ENCODE results near the gene RS1. TPM values are rescaled to one million over a fixed set of nuclear protein-coding genes. Genes with fewer than 3 reads are reported as not detected.

The RS1 gene
- total and polyA plus RNA-seq, 2 of the 4 experiments (the other 2 are of a cell fraction): not detected

DNA sequence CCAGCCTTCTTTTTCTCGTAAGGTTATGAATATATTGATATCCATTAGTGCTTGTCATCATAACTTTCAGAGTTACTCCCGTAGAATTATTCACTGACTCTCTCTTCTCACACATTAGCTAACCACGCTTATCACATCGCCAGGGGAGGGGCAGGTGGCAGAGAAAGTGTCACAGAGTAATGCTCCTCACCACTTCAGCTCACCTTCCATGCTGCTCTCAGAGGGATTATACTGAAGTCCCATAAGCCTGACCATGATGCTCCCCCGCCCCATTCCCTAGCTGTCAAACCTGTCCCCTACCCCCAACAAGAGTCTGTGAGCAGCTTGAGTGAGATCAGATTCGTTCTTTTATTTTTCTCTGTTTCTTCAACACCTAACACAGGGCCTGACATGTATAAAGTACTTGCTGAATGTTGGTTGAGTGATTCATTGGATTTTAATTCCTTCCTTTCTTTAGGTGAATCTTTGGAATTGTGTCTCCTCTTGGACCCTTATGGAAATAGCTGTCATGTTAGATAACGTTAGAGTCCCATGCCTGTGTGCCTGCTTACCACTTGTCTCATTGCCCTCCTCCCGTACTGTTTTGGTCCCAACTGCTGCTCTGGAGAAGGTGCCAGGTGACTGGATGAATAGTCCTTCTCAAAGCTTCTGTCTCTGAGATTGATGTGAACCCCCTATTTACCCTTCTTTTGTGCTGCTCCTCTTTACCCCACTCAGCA, 55.1 kb downstream of the RS1 start:
- Histone ChIP-seq H3K4ac (ENCODE audit: low read depth, low read length) (peak overlapping the region; percentile 20; the same call in 1 of the 2 replicates), H3K27ac (ENCODE audit: insufficient read depth, low read length) (no peak overlapping the region), H3K9me3 (ENCODE audit: control insufficient read depth, insufficient read depth, low read length) (no peaks in the 10 kb centered on the region), H2BK15ac (ENCODE audit: low read depth, low read length) (0 out of 3 replicates have a peak overlapping the region, but pooled peaks have one; percentile 49), H2AK9ac (replicated peaks; ENCODE audit: low read depth, low read length, poor library complexity) (no peak overlapping the region), H2AFZ (replicated peaks; ENCODE audit: low read length, poor library complexity) (no peak overlapping the region), H3K18ac (ENCODE audit: low read depth, low read length) (no peak overlapping the region), H2BK120ac (ENCODE audit: low read depth, low read length) (no peak overlapping the region), H4K20me1 (ENCODE audit: insufficient read depth, low read length) (no peaks in the 10 kb centered on the region), H4K8ac (ENCODE audit: low read depth in 2 of 2, low read length in 2 of 2) (no peak overlapping the region), H3K14ac (replicated peaks; ENCODE audit: low read depth, low read length) (no peak overlapping the region), H3K23ac (ENCODE audit: low read depth, low read length) (no peak overlapping the region), H2BK5ac (ENCODE audit: low read depth, low read length, poor library complexity, severe bottlenecking) (no peak overlapping the region), H4K5ac (ENCODE audit: low read depth, low read length) (no peak overlapping the region), H3K4me2 (ENCODE audit: low read depth, low read length) (no peak overlapping the region), H4K91ac (ENCODE audit: insufficient read depth, low read depth, low read length) (no peak overlapping the region; the same call in 1 of the 2 replicates), H3K56ac (ENCODE audit: extremely low read depth, insufficient read depth, low read length) (no peak overlapping the region), H3K36me3 (ENCODE audit: control insufficient read depth, insufficient read depth, low read length) (0 out of 2 replicates have a peak, but pooled peaks cover 2% of the 10 kb centered on the region), H2BK20ac (ENCODE audit: low read depth, low read length) (no peak overlapping the region), H3K4me3 (ENCODE audit: insufficient read depth, low read depth, low read length) (no peak overlapping the region), H3K4me1 (ENCODE audit: control insufficient read depth, insufficient read depth, low read length) (peaks cover 2% of the 10 kb centered on the region), H3K79me1 (ENCODE audit: low read depth in 1 of 2, low read length in 2 of 2) (no peaks in the 10 kb centered on the region), H3K27me3 (ENCODE audit: control insufficient read depth, insufficient read depth, low read length) (no peaks in the 10 kb centered on the region), H3K9me1 (ENCODE audit: insufficient read depth, low read length) (no peaks in the 10 kb centered on the region), H2AK5ac (ENCODE audit: low read depth, low read length) (peak overlapping the region; percentile 80), H3K9ac (ENCODE audit: low read depth, low read length) (no peak overlapping the region)
- DNase-seq (no peak), ATAC-seq (ENCODE audit: low read depth) (no peak)
- CTCF ChIA-PET: no interaction called here
- in situ Hi-C loops (cut with MboI; ENCODE audit: low sequenced_read_pairs): no loop called here
- intact Hi-C loops (cut with micrococcal nuclease): loop anchor here (1.0 kb wide), 1 partner anchor 195 kb away; no protein-coding TSS in a partner anchor
- WGBS, 2 experiments (ENCODE audit: extremely low coverage in 2 of 2, insufficient read length in 1 of 2): no CpG with 5 or more reads among the region's 8 CpGs
- no peak for TF ChIP-seq CHD1 (IDR thresholded peaks at IDR 0.05; ENCODE audit: low read depth, low read length)
- no peak for TF ChIP-seq SMC3 (IDR thresholded peaks at IDR 0.05; ENCODE audit: low read depth, low read length)
- TF ChIP-seq, protein P1, sequence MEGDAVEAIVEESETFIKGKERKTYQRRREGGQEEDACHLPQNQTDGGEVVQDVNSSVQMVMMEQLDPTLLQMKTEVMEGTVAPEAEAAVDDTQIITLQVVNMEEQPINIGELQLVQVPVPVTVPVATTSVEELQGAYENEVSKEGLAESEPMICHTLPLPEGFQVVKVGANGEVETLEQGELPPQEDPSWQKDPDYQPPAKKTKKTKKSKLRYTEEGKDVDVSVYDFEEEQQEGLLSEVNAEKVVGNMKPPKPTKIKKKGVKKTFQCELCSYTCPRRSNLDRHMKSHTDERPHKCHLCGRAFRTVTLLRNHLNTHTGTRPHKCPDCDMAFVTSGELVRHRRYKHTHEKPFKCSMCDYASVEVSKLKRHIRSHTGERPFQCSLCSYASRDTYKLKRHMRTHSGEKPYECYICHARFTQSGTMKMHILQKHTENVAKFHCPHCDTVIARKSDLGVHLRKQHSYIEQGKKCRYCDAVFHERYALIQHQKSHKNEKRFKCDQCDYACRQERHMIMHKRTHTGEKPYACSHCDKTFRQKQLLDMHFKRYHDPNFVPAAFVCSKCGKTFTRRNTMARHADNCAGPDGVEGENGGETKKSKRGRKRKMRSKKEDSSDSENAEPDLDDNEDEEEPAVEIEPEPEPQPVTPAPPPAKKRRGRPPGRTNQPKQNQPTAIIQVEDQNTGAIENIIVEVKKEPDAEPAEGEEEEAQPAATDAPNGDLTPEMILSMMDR (conservative IDR thresholded peaks at IDR 0.05; ENCODE audit: low read depth, low read length): no peak
- no peak for TF ChIP-seq NFE2L2 (IDR thresholded peaks at IDR 0.05; ENCODE audit: low read depth, low read length)
- TF ChIP-seq RCOR1 (IDR thresholded peaks at IDR 0.05; ENCODE audit: insufficient replicate concordance, low read length): no peak
- TF ChIP-seq RFX5 (IDR thresholded peaks at IDR 0.05; ENCODE audit: low read depth, low read length): no peak
- no peak for TF ChIP-seq POLR2A (IDR thresholded peaks at IDR 0.05; ENCODE audit: low read depth, low read length)
- no peak for TF ChIP-seq MXI1 (IDR thresholded peaks at IDR 0.05; ENCODE audit: borderline replicate concordance, low read depth, low read length)
- TF ChIP-seq MAFK (IDR thresholded peaks at IDR 0.05; ENCODE audit: low read depth, low read length): no peak
- TF ChIP-seq CEBPB (IDR thresholded peaks at IDR 0.05; ENCODE audit: low read depth, low read length): no peak
- TF ChIP-seq MAZ (IDR thresholded peaks at IDR 0.05; ENCODE audit: borderline replicate concordance, low read depth, low read length): no peak
- TF ChIP-seq, protein P2, sequence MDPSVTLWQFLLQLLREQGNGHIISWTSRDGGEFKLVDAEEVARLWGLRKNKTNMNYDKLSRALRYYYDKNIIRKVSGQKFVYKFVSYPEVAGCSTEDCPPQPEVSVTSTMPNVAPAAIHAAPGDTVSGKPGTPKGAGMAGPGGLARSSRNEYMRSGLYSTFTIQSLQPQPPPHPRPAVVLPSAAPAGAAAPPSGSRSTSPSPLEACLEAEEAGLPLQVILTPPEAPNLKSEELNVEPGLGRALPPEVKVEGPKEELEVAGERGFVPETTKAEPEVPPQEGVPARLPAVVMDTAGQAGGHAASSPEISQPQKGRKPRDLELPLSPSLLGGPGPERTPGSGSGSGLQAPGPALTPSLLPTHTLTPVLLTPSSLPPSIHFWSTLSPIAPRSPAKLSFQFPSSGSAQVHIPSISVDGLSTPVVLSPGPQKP (IDR thresholded peaks at IDR 0.05; ENCODE audit: borderline replicate concordance, low read depth, low read length): no peak
- no peak for TF ChIP-seq RAD21 (IDR thresholded peaks at IDR 0.05; ENCODE audit: low read length)
- dilution Hi-C loops (cut with HindIII; ENCODE audit: low sequenced_read_pairs, unreplicated experiment): no loop called here
- no TSS peak for BruUV-seq (replicated peaks)
- POLR2A ChIA-PET (ENCODE audit: unreplicated experiment): no interaction called here

Measured in IMR-90 (cell line).